ENCODE measurements around the gene NRBP1.

The NRBP1 gene

DNA sequence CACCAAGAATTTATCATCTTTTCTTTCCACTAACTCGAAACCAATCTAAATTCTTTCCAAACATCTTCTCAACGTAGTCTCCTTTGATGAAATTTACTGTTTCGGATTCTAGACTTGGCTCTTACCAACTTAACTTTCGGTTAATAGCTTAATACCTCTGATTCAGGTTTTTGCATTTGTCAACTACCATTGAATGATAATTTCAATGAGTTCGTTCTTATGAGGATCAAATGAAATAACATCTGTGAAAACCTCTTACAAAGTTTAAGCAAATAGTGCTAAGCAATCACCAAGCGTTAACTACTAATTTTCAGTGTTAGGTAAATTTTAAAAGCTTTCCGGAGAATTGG is 593 bp upstream of the NRBP1 start (continued):
- TF ChIP-seq, protein P1, sequence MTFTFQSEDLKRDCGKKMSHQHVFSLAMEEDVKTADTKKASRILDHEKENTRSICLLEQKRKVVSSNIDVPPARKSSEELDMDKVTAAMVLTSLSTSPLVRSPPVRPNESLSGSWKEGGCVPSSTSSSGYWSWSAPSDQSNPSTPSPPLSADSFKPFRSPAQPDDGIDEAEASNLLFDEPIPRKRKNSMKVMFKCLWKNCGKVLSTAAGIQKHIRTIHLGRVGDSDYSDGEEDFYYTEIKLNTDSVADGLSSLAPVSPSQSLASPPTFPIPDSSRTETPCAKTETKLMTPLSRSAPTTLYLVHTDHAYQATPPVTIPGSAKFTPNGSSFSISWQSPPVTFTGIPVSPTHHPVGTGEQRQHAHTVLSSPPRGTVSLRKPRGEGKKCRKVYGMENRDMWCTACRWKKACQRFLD (tag by site-specific recombination; IDR thresholded peaks at IDR 0.05), result no peak
- no peak for TF ChIP-seq ZNF768 (tag by site-specific recombination; IDR thresholded peaks at IDR 0.05)

- peak overlapping the region; percentile 96 for H3K27ac ChIP-seq (ENCODE audit: extremely low read depth, low read depth, low read length)
- TF ChIP-seq ZNF561 (tag by site-specific recombination; IDR thresholded peaks at IDR 0.05; ENCODE audit: borderline replicate concordance) (0 out of 2 replicates have a peak, but pooled peaks have one; percentile 23), ZNF660 (tag by site-specific recombination; IDR thresholded peaks at IDR 0.05) (0 out of 2 replicates have a peak, but pooled peaks have one; percentile 8), REST (tag by site-specific recombination; IDR thresholded peaks at IDR 0.05) (peak; percentile 81), SCRT2 (tag by site-specific recombination; IDR thresholded peaks at IDR 0.05) (peak; percentile 97), TCF7L2 (IDR thresholded peaks at IDR 0.05; ENCODE audit: borderline replicate concordance, low read depth, low read length) (peak; percentile 94), ZXDB (tag by site-specific recombination; IDR thresholded peaks at IDR 0.05) (peak; percentile 46), ZFP69B (tag by site-specific recombination; IDR thresholded peaks at IDR 0.05) (0 out of 2 replicates have a peak, but pooled peaks have one; percentile 3), GLIS1 (tag by site-specific recombination; IDR thresholded peaks at IDR 0.05) (0 out of 2 replicates have a peak, but pooled peaks have one; percentile 11), ZNF776 (tag by site-specific recombination; IDR thresholded peaks at IDR 0.05; ENCODE audit: borderline replicate concordance) (no peak), SALL2 (tag by site-specific recombination; IDR thresholded peaks at IDR 0.05; ENCODE audit: borderline replicate concordance) (no peak), ZBTB10 (tag by site-specific recombination; IDR thresholded peaks at IDR 0.05) (no peak), KLF10 (tag by site-specific recombination; IDR thresholded peaks at IDR 0.05) (0 out of 2 replicates have a peak, but pooled peaks have one; percentile 6), ZBTB26 (tag by site-specific recombination; optimal IDR thresholded peaks at IDR 0.05) (peak; percentile 64), ZSCAN30 (tag by site-specific recombination; IDR thresholded peaks at IDR 0.05) (peak; percentile 40), ZNF341 (tag by site-specific recombination; IDR thresholded peaks at IDR 0.05; ENCODE audit: low read depth) (peak; percentile 12; the same call in 1 of the 2 replicates)
- TF ChIP-seq, protein P2, sequence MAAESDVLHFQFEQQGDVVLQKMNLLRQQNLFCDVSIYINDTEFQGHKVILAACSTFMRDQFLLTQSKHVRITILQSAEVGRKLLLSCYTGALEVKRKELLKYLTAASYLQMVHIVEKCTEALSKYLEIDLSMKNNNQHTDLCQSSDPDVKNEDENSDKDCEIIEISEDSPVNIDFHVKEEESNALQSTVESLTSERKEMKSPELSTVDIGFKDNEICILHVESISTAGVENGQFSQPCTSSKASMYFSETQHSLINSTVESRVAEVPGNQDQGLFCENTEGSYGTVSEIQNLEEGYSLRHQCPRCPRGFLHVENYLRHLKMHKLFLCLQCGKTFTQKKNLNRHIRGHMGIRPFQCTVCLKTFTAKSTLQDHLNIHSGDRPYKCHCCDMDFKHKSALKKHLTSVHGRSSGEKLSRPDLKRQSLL (tag by site-specific recombination; IDR thresholded peaks at IDR 0.05), result no peak
- TF ChIP-seq, protein P3, sequence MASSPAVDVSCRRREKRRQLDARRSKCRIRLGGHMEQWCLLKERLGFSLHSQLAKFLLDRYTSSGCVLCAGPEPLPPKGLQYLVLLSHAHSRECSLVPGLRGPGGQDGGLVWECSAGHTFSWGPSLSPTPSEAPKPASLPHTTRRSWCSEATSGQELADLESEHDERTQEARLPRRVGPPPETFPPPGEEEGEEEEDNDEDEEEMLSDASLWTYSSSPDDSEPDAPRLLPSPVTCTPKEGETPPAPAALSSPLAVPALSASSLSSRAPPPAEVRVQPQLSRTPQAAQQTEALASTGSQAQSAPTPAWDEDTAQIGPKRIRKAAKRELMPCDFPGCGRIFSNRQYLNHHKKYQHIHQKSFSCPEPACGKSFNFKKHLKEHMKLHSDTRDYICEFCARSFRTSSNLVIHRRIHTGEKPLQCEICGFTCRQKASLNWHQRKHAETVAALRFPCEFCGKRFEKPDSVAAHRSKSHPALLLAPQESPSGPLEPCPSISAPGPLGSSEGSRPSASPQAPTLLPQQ (tag by site-specific recombination; IDR thresholded peaks at IDR 0.05), result 0 out of 2 replicates have a peak, but pooled peaks have one; percentile 8
- peaks cover 11% of the 10 kb centered on the region for H3K4me1 ChIP-seq (ENCODE audit: control insufficient read depth, insufficient read depth, low read length)
- peaks cover 13 to 17% of the 10 kb centered on the region in 2 experiments for H3K36me3 ChIP-seq (ENCODE audit: control insufficient read depth in 2 of 2, insufficient read depth in 1 of 2, low read length in 2 of 2)
- no peaks in the 10 kb centered on the region for H3K9me3 ChIP-seq (ENCODE audit: control insufficient read depth, insufficient read depth, low read depth, low read length)
- ChIA-PET POLR2A (interaction anchor here (0.5 to 3.8 kb wide), 17 partner anchors 10 to 295 kb away, joined by 3 to 56 read pairs (median 4); partner anchors contain the start of genes CCDC121, EIF2B4, GPN1 and GTF3C2), CTCF (interaction anchor here (0.6 to 3.0 kb wide), 10 partner anchors 10 to 1166 kb away, joined by 3 to 15 read pairs (median 3); partner anchors contain the start of gene PPM1G)
- peak overlapping the region; percentile 70 for H3K4me3 ChIP-seq (ENCODE audit: low read depth, low read length)
Observed at GRCh38 chr2:27428978-27429541, 629 bp downstream of the NRBP1 start.

All from HEK293 (cell line).